HG03039 (cell line): ENCODE results near the gene UBE2R2.

Source experiments
- ATAC-seq: cut with Tn5 transposase; IDR thresholded peaks from one replicate; pipeline ENCODE4 v1.9.1; 2021; ENCODE audit warnings: mild to moderate bottlenecking, moderate library complexity; ENCODE audit not compliant: unreplicated experiment

Gene UBE2R2

DNA sequence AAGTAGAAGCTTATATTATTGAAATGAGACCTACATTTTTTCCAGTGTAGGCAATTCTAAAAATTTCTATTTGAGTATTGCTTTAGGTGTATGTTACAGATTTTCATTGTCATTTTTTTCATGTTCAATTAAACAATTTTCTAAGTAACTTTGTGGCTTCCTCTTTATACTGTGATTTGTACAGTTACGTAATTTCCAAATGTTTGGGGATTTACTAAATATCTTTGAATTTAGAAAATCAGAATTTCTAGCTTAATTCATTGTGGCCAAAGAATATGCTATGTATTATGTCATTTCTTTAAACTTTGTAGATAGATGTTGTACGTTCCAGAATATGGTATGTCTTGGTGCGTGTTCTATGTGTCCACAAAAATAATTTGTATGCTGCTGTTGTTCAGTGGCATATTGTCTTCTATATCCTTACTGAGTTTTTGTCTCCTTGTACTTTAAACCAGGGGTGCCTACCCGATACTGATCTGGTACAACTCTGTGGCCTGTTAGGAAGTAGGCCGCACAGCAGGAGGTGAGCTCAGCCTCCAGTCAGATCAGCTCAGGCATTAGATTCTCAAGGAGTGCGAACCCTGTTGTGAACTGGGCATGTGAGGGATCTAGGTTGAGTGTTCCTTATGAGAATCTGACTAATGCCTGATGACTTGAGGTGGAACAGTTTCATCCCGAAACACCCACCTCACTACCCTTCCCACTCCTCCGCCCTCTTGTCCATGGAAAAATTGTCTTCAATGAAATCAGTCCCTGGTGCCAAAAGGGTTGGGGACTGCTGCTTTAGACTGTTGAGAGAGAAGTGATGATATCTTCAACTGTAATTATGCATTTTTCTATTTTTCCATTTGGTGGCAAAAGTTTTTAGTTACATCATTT, 63.5 kb downstream of the UBE2R2 start:
- ATAC-seq = no peak

DNA sequence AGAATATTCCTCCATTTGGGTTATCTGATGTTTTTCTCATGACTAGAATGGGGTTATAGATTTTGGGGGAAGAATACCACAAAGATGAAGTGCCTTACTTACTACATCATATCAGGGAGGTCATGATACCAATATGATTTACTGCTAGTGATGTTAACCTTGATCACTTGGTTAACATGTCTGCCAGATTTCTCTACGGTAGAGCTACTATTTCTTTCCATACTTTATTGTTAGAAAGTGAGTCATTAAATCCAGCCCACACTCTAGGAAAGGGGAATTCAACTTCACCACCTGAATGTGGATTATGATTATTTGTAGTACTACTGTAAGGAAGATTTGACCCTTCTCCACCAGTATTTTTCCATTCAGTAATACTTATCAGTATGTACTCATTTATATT, 64.7 kb downstream of the UBE2R2 start:
- ATAC-seq = no peak

DNA sequence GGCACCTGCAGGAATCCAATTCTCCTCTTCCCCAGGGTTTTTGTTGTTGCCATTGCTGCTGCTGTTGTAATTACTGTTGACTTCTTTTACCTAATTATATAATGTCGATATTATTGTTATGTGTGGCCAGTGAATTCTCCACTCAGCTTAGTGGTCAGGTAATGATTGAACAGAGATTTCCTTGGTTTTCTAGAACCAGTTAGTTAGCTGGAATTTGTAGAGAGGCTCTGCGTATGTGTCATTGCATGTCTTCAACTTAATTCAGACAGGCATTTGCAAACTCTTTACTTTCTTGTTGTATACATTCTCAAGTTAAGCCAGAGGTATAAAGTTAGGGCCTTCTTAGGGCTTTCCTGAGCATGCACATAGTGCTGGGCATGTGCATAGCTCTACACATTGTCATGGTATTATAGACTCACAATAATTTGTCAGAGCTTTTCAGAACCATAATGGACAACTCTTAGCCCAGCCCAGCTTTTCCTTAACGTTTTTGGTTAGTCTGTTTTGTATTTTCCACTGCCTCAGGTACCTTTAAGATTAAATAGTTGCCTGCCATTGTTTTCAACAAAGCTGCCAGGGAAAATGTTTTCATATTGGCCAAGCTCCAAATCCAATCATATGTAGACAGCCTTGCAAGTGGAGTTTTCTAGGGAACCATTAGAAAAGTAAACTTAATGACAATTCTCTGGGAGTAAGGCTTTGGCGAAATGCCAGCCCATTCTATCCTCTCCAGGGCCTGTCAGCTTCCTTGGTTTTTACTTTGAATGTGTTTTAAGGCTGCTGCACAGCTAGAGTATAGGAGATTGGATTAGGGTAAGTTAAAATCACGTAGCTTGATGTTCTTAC, 68.1 kb downstream of the UBE2R2 start:
- no peak for ATAC-seq

DNA sequence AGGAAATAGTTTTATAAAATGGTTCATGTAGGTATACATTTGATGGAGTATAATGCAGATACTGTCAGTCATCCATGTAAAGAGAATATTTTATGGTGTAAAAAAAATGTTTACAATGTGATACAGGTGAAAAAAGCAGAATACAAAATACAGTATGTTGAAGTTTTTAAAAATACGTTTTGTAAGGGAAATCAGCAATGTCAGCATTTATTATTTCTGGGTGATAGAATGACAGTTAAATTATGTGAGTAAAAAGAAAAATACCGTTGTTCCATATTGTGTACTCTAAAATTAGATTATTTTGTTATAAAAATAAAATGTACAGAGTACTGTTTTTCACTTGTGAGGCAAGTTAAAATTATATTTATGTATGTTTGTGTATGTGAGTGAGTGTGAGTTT, 69.0 kb downstream of the UBE2R2 start:
- ATAC-seq = no peak

DNA sequence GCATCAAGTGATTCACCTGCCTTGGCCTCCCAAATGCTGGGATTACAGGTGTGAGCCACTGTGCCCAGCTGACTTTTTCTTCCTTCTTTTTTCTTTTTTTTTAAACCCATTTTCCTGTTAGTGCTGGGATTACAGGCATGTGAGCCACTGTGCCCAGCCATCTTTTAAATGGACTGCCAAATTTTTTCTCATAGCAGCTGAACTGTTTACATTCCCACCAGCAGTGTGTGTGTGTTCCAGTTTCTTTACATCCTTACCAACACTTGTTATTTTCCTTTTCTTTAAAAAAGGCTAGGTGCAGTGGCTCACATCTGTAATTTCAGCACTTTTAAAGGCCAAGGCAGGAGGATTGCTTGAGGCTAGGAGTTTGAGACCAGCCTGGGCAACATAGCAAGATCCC, 76.9 kb downstream of the UBE2R2 start:
- ATAC-seq = no peak

DNA sequence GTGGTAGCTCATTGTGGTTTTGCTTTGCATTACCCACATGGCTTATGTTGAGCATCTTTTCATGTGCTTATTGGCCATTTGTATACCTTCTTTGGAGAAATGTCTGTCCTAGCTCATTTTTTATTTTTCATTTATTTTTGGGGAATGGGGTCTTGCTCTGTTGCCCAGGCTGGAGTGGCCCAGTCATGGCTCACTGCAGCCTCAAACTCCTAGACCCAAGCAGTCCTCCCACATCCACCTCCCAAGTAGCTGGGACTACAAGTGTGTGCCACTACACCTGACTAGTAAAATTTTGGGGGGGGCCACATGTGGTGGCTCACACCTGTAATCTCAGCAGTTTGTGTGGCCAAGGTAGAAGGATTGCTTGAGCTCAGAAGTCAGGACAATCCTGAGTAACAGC, 77.4 kb downstream of the UBE2R2 start:
- no peak for ATAC-seq

DNA sequence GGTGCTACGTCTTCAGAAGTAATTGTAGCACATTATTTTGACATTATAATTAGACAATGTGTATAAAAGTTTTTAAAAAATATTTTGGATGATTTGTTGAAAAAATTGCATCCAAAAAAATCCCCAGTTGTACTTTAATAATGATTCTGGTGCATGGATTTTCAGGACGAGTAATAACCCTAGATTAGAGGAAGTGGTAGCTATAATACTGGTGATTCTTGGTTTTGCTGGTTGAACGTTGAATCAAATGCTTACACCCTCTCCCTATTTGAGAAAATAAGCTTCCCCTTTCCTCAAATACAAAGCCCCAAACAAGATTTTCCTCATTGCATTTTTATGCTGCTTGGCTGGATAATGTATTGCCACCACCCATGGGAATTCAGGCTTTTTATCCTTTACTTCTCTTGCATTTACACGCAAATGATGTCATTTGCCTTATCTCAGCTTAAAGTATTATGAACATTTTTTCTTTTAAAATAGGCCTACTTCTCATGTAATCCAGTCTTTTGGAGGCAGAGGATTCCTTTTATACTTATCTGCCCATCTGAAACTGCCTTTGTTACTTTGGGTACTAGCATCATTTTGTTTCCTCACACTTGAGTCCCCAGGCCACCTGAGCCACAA, 86.3 kb downstream of the UBE2R2 start:
- ATAC-seq = no peak

DNA sequence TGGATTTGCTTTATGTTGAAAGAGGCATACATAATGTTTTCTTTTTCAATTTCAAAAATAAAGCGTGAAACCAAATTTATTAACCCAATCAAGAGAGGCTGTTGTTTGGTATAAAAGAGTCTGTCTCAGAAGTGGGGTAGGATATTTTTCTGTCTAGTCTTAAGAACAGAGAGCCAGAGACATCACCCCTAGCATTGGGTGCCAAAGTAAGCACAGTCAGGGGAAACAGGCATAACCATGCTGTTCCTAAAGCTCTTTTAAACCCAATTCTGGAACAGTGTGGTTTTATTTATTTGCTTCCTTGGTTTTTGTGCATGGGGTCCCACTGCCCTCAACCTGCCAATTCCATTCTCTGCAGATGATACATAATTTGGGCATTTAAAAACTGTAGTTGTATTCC, 88.2 kb downstream of the UBE2R2 start:
- no peak for ATAC-seq

DNA sequence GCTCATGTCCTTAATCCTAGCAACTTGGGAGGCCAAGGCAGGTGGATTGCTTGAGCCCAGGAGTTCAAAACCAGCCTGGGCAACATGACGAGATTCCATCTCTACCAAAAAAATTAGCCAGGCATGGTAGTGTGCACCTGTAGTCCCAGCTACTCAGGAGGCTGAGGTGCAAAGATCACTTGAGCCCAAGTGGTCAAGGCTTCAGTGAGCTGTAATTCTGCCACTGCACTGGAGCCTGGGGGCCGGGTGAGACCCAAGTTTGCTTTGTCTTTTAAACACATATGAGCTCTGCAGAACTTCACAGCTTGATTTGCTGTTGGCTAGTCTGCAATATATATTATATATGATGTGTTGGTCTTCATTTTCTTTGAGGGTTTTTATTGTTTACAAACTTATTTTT, 89.8 kb downstream of the UBE2R2 start:
- no peak for ATAC-seq

DNA sequence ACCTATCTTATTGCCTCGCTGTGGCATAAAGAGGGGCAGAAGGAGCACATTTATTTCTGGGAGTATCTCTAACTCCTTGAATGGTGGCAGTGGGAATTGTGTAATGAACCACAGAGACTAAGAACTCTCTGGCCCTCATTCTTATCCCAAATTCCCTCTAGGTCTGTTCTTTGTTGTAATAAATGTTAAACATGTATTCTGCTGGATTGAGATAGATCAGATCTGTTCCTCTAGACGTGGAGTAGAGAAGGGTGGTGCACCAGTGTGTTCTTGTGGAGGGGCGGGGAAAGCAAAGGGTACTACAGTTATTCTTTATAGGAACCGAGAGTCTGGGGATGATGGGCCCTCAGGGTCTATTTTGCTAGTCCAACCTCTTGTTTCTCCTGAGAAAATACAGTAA, 90.4 kb downstream of the UBE2R2 start:
- ATAC-seq = no peak

DNA sequence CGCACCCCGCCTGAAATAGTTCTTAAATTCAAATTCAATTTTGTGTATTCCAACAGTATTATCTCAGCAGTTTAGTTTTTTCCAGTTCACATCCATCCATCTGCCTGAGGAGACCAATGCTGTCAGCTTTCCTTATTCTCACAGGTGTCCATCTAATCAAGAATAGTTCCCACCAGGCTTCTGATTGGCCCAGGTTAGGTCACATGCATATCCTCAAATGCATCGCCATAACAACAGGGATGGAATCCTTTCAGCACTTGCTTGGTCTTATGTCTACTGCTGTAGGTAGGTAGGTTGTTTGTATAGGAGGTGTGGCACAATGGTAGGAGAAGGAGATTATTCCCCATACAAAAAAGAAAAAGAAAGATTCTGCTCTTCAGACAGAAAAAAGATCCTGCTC, 91.2 kb downstream of the UBE2R2 start:
- ATAC-seq = no peak

DNA sequence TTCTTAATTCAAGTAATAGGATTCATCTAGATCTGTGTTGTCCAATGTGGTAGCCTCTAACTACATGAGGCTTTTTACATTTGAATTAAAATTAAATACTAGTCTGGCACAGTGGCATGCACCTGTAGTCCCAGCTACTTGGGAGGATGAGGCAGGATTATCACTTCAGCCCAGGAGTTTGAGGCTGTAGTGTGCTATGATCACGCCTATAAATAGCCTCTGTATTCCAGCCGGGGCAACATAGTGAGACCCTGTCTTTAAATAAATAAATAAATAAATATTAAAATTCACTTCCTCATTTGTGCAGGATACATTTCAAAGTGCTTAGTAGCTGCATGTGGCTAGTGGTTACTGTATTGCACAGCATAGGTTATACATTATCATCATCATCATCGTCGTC, 91.8 kb downstream of the UBE2R2 start:
- no peak for ATAC-seq

DNA sequence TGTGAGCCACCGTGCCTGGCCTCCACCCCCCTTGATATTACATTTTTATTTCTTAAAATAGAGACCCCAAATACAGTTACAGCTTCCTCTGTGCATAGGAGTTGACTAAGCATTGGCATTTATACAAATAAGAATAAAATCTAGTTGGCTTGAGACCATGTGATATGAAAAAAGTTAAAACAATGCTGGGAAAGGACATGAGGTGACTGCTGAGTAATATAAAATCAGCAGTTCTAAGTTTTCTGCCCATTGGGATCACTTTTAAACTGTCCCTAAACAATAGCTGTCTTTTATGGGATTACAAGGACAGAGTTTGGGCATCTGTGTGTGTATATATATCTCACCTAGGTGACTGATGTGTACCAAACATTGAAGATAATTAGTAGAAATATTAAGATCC, 96.6 kb downstream of the UBE2R2 start:
- ATAC-seq = no peak

DNA sequence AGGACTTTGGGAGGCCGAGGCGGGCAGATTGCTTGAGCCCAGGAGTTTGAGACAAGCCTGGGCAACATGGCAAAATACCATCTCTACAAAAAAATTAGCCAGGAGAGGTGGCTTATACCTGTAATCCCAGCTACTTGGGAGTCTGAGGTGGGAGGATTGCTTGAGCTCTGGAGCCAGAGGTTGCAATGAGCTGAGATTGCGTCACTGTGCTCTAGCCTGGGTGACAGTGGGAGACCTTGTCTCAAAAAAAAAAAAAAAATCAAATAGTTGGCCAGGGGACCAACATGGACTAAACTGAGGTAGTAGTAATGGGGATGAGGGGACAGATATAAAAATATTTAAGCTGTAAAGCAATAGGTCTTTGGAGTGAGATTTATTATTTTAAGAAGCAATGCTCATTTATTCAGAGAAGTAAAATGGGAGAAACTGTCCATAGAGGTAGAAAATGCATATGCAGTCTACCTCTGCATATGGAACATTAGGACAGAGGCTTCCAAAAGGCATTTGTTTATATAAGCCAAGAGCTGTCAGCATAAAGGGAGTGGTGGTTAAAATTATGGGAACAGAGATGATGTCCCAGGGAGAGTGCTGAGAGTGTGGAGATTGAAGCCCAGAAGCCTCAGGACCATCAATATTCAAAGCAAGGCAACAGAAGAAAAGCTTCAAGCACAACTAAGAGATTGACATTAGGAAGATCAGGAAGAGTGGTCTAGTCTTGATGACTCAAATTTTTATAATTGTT, 98.1 kb downstream of the UBE2R2 start:
- no peak for ATAC-seq

DNA sequence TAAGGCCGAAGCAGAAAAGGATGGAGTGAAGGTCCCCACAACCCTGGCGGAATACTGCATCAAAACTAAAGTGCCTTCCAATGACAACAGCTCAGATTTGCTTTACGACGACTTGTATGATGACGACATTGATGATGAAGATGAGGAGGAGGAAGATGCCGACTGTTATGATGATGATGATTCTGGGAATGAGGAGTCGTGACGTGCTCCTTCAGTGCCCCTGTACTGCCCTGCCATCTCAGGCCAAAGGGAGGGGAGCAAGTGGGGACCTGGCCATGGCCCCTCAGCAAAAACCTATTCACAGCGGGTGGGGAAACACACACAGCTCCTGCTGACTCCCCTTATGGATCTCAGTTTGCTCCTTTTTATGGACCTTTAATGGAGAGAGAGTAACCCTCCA, 100.1 kb downstream of the UBE2R2 start:
- ATAC-seq = no peak

DNA sequence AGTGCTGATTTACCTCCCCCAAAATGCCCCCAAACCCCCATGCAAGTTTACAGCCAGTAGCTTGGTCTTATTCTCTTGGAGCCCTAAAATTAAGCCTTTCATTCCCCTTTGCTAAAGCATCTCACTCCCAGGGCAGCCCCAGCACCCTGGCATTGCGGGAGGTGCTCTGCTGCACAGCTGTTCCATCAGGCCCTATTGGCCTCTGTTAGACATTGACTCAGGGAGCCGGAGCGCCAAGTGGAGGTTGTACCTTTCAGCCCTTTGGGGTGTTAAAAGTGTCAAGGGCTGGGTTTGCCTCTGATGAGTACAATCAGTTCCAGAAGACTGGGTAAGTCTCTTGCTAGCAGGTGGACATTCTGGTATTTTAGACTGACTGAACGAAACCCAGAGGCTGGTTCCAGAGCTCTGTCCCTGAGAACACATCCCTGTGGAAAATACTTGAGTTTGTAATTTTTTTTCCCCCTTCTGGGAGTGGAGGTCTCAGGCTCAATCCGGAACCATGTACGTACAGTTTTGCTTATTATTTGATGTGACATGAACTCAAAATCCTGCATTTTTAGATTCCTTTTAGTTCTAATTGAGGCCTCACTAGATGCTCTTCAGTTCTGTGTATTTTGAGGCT, 102.4 kb downstream of the UBE2R2 start:
- no peak for ATAC-seq

DNA sequence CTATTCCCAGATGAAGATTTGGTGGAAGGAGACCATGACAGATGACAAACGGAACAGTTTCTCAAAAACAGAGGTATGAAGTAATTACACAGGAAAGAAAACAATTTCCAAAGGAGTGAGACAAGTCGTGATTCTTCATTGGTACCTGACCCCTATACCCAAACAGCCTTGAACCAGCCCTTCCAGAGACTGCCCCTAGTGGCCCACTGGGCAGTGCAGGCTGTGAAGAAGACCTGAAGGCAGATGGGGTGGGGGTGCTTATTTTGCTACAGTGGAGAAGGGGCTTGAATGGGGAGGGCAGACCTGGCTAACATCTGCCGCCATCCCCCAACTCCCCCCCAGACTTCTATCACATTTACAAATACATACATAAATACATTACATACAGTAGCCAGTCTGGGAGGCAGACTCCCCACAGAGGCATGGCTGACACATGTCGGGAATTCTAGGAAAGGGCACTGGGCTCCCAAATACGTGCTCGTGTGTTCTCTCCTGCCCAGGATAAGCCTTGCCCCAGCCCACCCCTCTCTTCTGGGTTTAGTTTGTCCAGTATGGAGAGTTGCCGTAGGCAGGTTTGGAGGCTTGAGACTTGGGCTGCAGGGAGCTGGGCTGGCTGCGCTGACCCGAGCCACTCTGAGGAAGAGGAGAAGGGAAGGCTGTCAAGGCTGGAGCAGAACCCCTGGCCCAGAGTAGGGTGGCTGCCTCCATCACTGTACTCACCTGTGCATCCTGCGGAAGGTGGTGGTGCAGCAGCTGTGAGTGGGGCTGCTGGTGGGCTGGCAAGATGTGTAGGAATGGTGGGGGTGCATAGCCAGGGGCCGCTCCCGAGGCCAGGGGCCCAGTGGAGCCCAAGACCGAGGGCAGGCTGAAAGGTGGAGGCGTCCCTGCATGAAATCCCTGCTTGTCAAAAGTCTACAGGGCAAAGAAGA, 105.3 kb downstream of the UBE2R2 start:
- no peak for ATAC-seq

DNA sequence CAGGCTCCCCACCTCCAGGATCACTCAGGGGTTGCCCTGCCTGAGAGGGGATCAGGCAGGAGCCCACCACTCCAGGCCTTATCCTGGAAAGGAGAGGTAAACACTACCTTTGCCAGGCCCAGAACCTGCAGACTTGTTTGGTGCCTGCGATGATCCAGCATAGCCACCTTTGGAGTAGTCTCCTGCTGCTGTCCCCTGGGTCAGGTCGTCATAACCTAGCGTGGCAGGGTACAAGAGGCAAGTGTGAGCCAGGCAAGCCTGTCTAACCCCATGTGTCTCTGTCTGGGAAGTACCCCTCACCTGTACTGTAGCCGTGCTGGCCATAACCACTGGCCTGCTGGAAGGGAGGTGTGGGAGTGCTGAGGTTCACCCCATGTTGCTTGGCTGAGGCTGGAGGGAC, 106.1 kb downstream of the UBE2R2 start:
- no peak for ATAC-seq

DNA sequence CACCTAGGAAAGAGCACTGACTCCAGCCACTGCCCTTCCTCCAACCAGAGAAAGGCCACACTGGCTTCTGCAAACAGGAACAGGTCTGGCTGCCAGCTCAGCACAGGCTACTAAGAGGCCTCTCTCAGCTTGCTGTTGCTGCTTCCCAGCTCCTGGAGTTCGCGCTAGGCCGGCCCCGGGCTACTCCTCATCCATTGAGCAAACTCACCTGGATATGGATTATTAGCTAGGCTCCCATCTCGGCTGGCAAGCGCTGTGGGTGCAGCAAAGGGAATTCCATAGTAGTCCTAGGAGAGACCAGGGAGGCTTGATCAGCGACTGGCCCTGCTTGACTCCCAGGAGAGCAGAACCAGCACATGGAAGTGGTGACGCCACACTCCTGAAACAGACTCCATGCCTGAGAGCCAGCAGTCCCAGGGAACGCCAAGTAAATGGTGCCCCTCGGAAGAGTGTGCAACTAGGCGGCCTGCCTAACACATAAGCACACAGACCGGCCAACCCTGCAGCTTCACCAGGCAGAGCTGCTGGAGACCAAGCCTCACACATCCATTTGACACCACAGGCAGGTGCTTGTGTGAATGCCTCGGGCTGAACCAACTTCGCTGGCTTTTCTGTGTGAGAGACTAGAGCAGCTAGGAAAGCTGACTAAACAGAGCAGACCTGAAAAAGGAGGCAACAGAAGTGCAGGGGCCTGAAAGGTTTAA, 107.2 kb downstream of the UBE2R2 start:
- no peak for ATAC-seq
